Esophagus (tissue), 2 donors: ENCODE measurements around the gene DNAH7. TPM values are rescaled to one million over a fixed set of nuclear protein-coding genes. Genes with fewer than 3 reads are reported as not detected.

ENCODE experiments used
- H3K27ac ChIP-seq, 2 donors: one replicate each; pipeline ENCODE4 v1.5.1; 2013; ENCODE audit warnings: low read depth in 2 of 2, mild to moderate bottlenecking in 2 of 2, inconsistent platforms in 1 of 2, low read length in 1 of 2, moderate library complexity in 1 of 2
- H3K27me3 ChIP-seq, 2 donors: one replicate each; pipeline ENCODE4 v1.6.1; 2013; ENCODE audit warnings: low read length in 2 of 2, control low read depth in 1 of 2, mild to moderate bottlenecking in 1 of 2; ENCODE audit not compliant: insufficient read depth in 2 of 2, control insufficient read depth in 1 of 2
- H3K36me3 ChIP-seq, 2 donors: one replicate each; pipeline ENCODE4 v1.6.1; 2013; ENCODE audit warnings: low read length in 1 of 2; ENCODE audit not compliant: control insufficient read depth in 2 of 2, insufficient read depth in 2 of 2
- H3K4me1 ChIP-seq, 2 donors: one replicate each; pipeline ENCODE4 v1.6.1; 2013; ENCODE audit warnings: low read length in 1 of 2; ENCODE audit not compliant: control insufficient read depth in 2 of 2, insufficient read depth in 2 of 2
- H3K4me3 ChIP-seq, 2 donors: one replicate each; pipeline ENCODE4 v1.5.1; 2013; ENCODE audit warnings: low read length in 2 of 2, mild to moderate bottlenecking in 2 of 2, low read depth in 1 of 2, moderate library complexity in 1 of 2
- H3K9me3 ChIP-seq, 2 donors: one replicate each; pipeline ENCODE4 v1.6.1; 2013; ENCODE audit warnings: mild to moderate bottlenecking in 2 of 2, low read depth in 1 of 2, low read length in 1 of 2, moderate library complexity in 1 of 2; ENCODE audit not compliant: control insufficient read depth in 2 of 2, insufficient read depth in 1 of 2
- WGBS, 2 donors: extraction: QIAGEN DNeasy Blood & Tissue Kit; methylation state at CpG; one replicate each; pipeline ENCODE4 v1.1.7; 2013; 5-methylcytosine and 5-hydroxymethylcytosine counted together
- polyA plus RNA-seq, 2 donors: library from polyadenylated mRNA; stranded (reverse); fragments of 200-250 nt; gene quantifications; one replicate each; pipeline ENCODE4 v1.2.3, GENCODE V29; 2013
- donor health status: healthy with polysubstance abuse.
- donor health status: Bipolar disorder and iron deficiency.

DNAH7 gene
- polyA plus RNA-seq, 2 donors, result 0.06 to 0.09 TPM

DNA sequence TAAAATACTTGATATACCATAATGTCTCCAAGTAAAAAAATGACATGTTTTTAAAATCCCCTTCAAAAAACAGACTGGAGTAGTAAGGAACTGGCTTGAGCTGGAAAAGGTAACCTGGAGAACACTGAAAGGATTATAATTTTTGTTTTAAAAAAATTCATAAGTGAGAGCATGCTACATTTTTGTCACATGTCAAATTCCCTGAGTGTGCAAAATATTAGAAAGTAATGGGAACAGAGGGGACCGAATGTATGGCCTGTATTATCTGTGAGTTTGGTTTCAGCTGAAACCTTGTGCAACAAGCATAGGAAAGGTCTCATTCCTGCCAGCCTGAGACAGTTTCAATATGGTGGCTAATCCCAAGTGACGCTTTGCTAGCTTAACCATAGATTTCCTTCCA, 209.1 kb downstream of the DNAH7 start:
- Histone ChIP-seq H3K4me1 (no peaks in the 10 kb centered on the region), H3K9me3 (no peaks in the 10 kb centered on the region), H3K36me3 (no peaks in the 10 kb centered on the region), H3K4me3 (no peak overlapping the region), H3K27ac (no peak overlapping the region), H3K27me3 (no peaks in the 10 kb centered on the region)
- 86 to 91% methylated on average over 2 of the region's 2 CpGs for WGBS, 2 donors

GRCh38 chr2:195857132-195857531, 211.5 kb downstream of the DNAH7 start:
- no peaks in the 10 kb centered on the region for H3K27me3 ChIP-seq
- no peaks in the 10 kb centered on the region for H3K9me3 ChIP-seq
- H3K36me3 ChIP-seq, result no peaks in the 10 kb centered on the region
- H3K27ac ChIP-seq, result no peak overlapping the region
- H3K4me1 ChIP-seq, result no peaks in the 10 kb centered on the region
- 89 to 98% methylated on average over 2 of the region's 2 CpGs for WGBS, 2 donors
- H3K4me3 ChIP-seq, result no peak overlapping the region

DNA sequence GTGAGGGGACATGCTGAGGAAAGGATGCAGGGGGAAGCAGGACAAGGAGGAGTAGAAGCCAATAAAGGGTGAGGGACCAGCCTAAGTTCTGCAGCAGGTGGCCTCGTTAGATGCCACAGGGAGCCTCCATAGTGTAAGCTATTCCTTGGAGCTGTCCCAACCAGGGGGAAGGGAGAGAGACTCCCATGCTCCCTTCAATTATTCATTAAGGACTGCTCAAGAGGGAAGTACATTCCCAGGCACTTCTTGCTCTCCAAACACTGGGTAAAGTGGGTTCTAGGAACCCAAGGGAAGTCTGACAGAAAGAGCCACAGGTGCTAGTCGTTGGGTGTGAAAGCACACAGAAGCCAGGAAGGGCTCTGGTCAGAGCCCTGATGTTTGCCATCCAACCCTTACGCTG, 217.9 kb downstream of the DNAH7 start:
- H3K9me3 ChIP-seq, result no peaks in the 10 kb centered on the region
- no peaks in the 10 kb centered on the region for H3K36me3 ChIP-seq
- H3K27ac ChIP-seq, result no peak overlapping the region
- no peak overlapping the region for H3K4me3 ChIP-seq
- WGBS, 2 donors, result 71 to 72% methylated on average over 3 of the region's 3 CpGs
- no peaks in the 10 kb centered on the region for H3K27me3 ChIP-seq
- H3K4me1 ChIP-seq, result no peaks in the 10 kb centered on the region

DNA sequence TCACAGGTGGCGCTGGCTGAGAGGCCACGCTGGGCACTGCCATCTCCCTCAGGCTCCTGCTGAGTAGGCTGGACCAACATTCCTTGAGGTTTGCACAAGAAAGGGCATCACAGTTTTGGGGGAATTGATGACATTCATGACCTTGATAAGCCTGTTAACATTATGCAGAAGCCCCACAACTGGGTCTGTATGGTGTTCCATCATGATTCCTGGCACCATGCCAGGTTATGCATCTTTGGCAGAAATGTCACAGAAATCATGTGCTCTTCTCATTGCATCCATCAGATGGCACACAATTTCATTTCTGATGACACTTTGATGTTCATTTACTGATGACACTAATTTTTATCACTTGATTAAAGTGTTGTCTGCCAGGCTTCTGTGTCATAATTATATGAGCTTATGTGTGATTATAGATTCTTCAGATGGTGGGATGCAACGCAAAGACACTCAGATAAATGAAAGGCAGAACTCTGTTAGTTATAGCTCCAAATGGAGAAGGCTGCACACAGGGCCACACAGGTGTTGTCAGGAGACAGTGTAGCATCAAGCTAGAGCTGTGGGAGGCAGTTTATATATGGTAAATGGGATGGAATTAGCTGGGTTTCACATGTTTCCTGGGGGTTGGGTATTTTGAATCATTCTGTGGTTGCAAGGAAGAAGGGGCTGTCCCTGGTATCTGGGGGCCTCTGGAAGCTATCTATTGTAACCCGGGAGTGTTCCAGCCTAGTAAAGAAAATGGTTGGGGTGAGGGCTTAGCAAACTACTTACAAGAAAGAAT, 220.3 kb downstream of the DNAH7 start:
- no peaks in the 10 kb centered on the region for H3K4me1 ChIP-seq
- no peak overlapping the region for H3K4me3 ChIP-seq
- 93 to 94% methylated on average over 4 of the region's 4 CpGs for WGBS, 2 donors
- no peaks in the 10 kb centered on the region for H3K27me3 ChIP-seq
- no peaks in the 10 kb centered on the region for H3K9me3 ChIP-seq
- H3K27ac ChIP-seq, result no peak overlapping the region
- no peaks in the 10 kb centered on the region for H3K36me3 ChIP-seq

DNA sequence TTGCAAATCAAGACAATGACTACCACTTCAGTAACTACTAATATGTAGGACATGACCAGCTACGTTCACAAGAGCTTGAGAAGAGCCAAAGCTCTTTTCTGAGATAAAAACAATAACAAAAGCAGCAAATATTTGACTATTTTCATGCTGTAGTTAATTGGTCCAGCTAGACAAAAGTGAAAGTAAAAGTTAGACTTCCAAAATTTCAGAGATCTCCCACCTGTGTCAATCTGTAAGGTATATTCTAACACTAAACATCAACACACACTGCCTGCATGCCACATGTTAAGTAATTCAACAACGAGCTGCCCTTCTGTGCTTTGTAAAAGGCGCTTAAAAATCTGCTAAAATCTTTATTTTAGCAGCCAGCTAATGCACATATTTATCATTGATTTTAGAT, 225.7 kb downstream of the DNAH7 start:
- no peaks in the 10 kb centered on the region for H3K36me3 ChIP-seq
- no peaks in the 10 kb centered on the region for H3K4me1 ChIP-seq
- H3K27ac ChIP-seq, result no peak overlapping the region
- no peaks in the 10 kb centered on the region for H3K9me3 ChIP-seq
- WGBS, 2 donors, result 61 to 73% methylated on average over 3 of the region's 3 CpGs
- no peak overlapping the region for H3K4me3 ChIP-seq
- H3K27me3 ChIP-seq, result no peaks in the 10 kb centered on the region

- Histone ChIP-seq H3K4me1 (no peaks in the 10 kb centered on the region), H3K27ac (no peak overlapping the region), H3K4me3 (no peak overlapping the region), H3K36me3 (no peaks in the 10 kb centered on the region), H3K9me3 (no peaks in the 10 kb centered on the region), H3K27me3 (no peaks in the 10 kb centered on the region)
- WGBS, 2 donors, result 47 to 51% methylated on average over 1 of the region's 1 CpG
Observed at GRCh38 chr2:195838002-195838401, 230.6 kb downstream of the DNAH7 start.

GRCh38 chr2:195836002-195836401, 232.6 kb downstream of the DNAH7 start:
- H3K27ac ChIP-seq, result no peak overlapping the region
- H3K9me3 ChIP-seq, result no peaks in the 10 kb centered on the region
- H3K27me3 ChIP-seq, result no peaks in the 10 kb centered on the region
- no peaks in the 10 kb centered on the region for H3K4me1 ChIP-seq
- WGBS, 2 donors, result 92 to 97% methylated on average over 2 of the region's 2 CpGs
- H3K4me3 ChIP-seq, result no peak overlapping the region
- no peaks in the 10 kb centered on the region for H3K36me3 ChIP-seq

DNA sequence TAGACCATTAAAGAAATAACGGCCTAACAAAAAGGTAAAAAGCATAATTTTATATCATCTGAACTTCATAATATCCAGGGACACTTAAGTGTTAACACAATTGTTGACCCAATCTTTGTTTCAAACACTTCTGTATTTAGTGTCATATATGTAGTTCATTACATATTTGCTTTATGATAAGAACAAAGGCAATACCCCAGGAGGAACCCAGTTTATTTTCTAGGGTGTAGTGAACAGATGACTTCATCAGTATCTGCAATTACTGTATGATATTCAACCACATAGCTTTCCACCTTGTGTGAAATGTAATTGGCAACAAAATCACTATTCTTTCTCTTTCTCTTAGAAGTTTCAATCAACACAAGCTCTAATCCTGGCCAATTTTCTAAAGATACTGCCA, 233.8 kb downstream of the DNAH7 start:
- Histone ChIP-seq H3K4me1 (no peaks in the 10 kb centered on the region), H3K27ac (no peak overlapping the region), H3K36me3 (no peaks in the 10 kb centered on the region), H3K9me3 (no peaks in the 10 kb centered on the region), H3K27me3 (no peaks in the 10 kb centered on the region), H3K4me3 (no peak overlapping the region)
- 89 to 94% methylated on average over 1 of the region's 1 CpG for WGBS, 2 donors

DNA sequence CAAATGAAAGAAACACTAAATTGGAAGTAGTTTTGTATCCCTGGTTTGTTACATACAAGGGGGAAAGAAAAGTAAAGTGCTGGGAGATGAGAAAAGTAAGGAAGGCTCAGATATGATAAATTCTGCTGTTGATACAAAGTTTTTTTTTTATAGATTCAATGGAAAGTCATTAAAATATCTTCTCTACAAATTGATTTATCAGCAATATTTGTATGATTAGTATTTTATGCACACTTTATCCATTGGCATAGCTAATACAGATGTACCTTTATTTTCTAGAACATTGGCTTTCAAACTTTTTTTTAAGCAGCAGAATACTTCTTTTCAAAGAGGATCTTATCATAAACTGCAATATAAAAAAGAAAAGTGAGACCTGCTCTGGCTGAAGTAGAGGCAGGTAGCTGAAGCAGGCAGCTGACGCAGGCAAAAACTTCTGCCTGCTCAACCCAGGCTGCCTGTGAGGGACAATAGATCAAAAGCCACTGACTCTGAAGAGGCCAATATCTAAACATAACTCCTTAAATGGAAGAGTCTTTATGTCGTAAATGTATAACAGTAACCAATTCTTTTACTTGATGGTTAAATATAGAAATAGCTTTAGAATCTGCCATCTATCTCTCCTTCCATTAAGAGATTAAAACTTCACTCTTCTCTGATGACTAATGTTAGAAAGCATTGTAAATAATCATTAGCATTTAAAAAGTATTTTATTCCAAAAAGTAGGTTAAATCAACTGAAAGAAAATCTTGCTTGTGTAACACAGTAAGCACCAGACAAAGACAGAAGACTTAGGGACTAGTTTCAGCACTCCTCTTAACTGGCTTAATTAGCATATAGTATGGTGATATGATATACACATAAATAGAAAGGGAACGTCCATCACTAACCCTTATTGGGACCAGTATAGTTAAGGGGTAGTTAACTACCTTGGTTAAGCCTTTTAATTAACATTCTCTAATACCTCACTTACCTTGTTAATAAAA, 237.4 kb downstream of the DNAH7 start:
- no peaks in the 10 kb centered on the region for H3K4me1 ChIP-seq
- WGBS, 2 donors, result 52 to 58% methylated on average over 3 of the region's 3 CpGs
- no peaks in the 10 kb centered on the region for H3K9me3 ChIP-seq
- no peaks in the 10 kb centered on the region for H3K36me3 ChIP-seq
- no peaks in the 10 kb centered on the region for H3K27me3 ChIP-seq
- no peak overlapping the region for H3K4me3 ChIP-seq
- H3K27ac ChIP-seq, result no peak overlapping the region
